MCF 10A (cell line): ENCODE results near the gene TRIM44. TPM values are rescaled to one million over a fixed set of nuclear protein-coding genes. Genes with fewer than 3 reads are reported as not detected.
"Not testable (repeated sequence)": the region's sequence is repeated elsewhere in the genome, so short reads cannot be mapped to it uniquely, and the experiment has no call there.

Experiments
- BruUV-seq: library from RNA; stranded (reverse); fragments of 400-500 nt; replicated peaks from 2 replicates; lab custom pipeline; 2021; lab: Mats Ljungman, UMichigan
- CTCF ChIA-PET: fragments of 300-600 bp; sonication (Branson Sonifier 250); formaldehyde crosslinking; extraction: SDS; loops from one replicate; lab custom pipeline; 2021; ENCODE audit warnings: antibody characterized with exemption, inconsistent platforms; lab: Yijun Ruan, JAX
- POLR2A ChIA-PET: fragments of 300-600, 350-650 bp; sonication (Branson Sonifier 250); formaldehyde crosslinking; extraction: SDS; loops from one replicate; lab custom pipeline; 2020; ENCODE audit warnings: antibody characterized with exemption, inconsistent platforms; lab: Yijun Ruan, JAX
- DNase-seq: peaks from one replicate; pipeline ENCODE4 v3.0.0-alpha.2; 2018; ENCODE audit not compliant: unreplicated experiment
- H3K27ac Mint-ChIP-seq: one replicate; pipeline ENCODE4 v1.8.0; 2022; ENCODE audit warnings: mild to moderate bottlenecking, low read depth, mixed read lengths; ENCODE audit not compliant: unreplicated experiment
- H3K27me3 Mint-ChIP-seq: one replicate; pipeline ENCODE4 v1.8.0; 2022; ENCODE audit warnings: mixed read lengths; ENCODE audit not compliant: insufficient read depth, unreplicated experiment
- H3K36me3 Mint-ChIP-seq: one replicate; pipeline ENCODE4 v1.8.0; 2022; ENCODE audit warnings: mild to moderate bottlenecking, moderate library complexity, mixed read lengths; ENCODE audit not compliant: insufficient read depth, unreplicated experiment
- H3K4me1 Mint-ChIP-seq: one replicate; pipeline ENCODE4 v1.8.0; 2022; ENCODE audit warnings: mixed read lengths; ENCODE audit not compliant: insufficient read depth, unreplicated experiment
- H3K4me3 Mint-ChIP-seq: one replicate; pipeline ENCODE4 v1.8.0; 2022; ENCODE audit warnings: mild to moderate bottlenecking, moderate library complexity, mixed read lengths; ENCODE audit not compliant: unreplicated experiment
- H3K9me3 Mint-ChIP-seq: one replicate; pipeline ENCODE4 v1.8.0; 2022; ENCODE audit warnings: mixed read lengths; ENCODE audit not compliant: unreplicated experiment
- CTCF ChIP-seq: fragments of 200-600 bp; IDR thresholded peaks from one replicate; pipeline ENCODE4 v1.8.0; 2022; ENCODE audit warnings: antibody characterized with exemption, mild to moderate bottlenecking; ENCODE audit not compliant: unreplicated experiment
- intact Hi-C: fragments of 100-400 bp; cut with micrococcal nuclease; formaldehyde crosslinking; loops from 2 replicates; pipeline ENCODE4 v1.14.1; 2022
- total RNA-seq: library from RNA; stranded (reverse); gene quantifications from 2 replicates; pipeline ENCODE4 v1.2.3, GENCODE V29; 2022

TRIM44 gene
- total RNA-seq, 1 experiment from 2014 or later: 103 TPM

- H3K4me1 Mint-ChIP-seq: peaks cover 17% of the 10 kb centered on the region
- intact Hi-C loops: no loop called here
- POLR2A ChIA-PET: no interaction called here
- no peak for DNase-seq
- peaks cover 6% of the 10 kb centered on the region for H3K36me3 Mint-ChIP-seq
- no peak for TF ChIP-seq CTCF
- H3K4me3 Mint-ChIP-seq: no peak overlapping the region
- no peak overlapping the region for H3K27ac Mint-ChIP-seq
- no peaks in the 10 kb centered on the region for H3K27me3 Mint-ChIP-seq
- CTCF ChIA-PET: interaction anchor here (1.2 kb wide), 1 partner anchor 550 kb away, joined by 4 read pairs; no protein-coding TSS in a partner anchor
- BruUV-seq: no TSS peak
- no peaks in the 10 kb centered on the region for H3K9me3 Mint-ChIP-seq
Measured at GRCh38 chr11:35714882-35715627, 52.5 kb downstream of the TRIM44 start.

GRCh38 chr11:35715677-35716076, 53.1 kb downstream of the TRIM44 start:
- BruUV-seq, H3K4me3 Mint-ChIP-seq, intact Hi-C loops: not testable (repeated sequence)

GRCh38 chr11:35717043-35717442, 54.5 kb downstream of the TRIM44 start:
- CTCF ChIA-PET: interaction anchor here (0.6 to 1.2 kb wide), 3 partner anchors 176 to 547 kb away, joined by 3 read pairs; no protein-coding TSS in a partner anchor
- TF ChIP-seq CTCF: no peak

More at GRCh38 chr11:35715677-35716076, 53.1 kb downstream of the TRIM44 start:
- H3K9me3 Mint-ChIP-seq, H3K36me3 Mint-ChIP-seq, H3K27ac Mint-ChIP-seq, POLR2A ChIA-PET, H3K27me3 Mint-ChIP-seq, DNase-seq: not testable (repeated sequence)
- H3K4me1 Mint-ChIP-seq: peaks cover 15% of the 10 kb centered on the region
- CTCF ChIA-PET: interaction anchor here (0.7 kb wide), 1 partner anchor 24 kb away, joined by 4 read pairs; no protein-coding TSS in a partner anchor

GRCh38 chr11:35717520-35717919, 54.9 kb downstream of the TRIM44 start:
- no peaks in the 10 kb centered on the region for H3K9me3 Mint-ChIP-seq
- H3K27ac Mint-ChIP-seq: no peak overlapping the region
- H3K4me1 Mint-ChIP-seq: peaks cover 11% of the 10 kb centered on the region
- H3K27me3 Mint-ChIP-seq: no peaks in the 10 kb centered on the region
- no TSS peak for BruUV-seq
- no peak overlapping the region for H3K4me3 Mint-ChIP-seq
- CTCF ChIA-PET: interaction anchor here (0.6 to 1.2 kb wide), 3 partner anchors 116 to 547 kb away, joined by 3 to 5 read pairs (median 3); no protein-coding TSS in a partner anchor
- no peak for DNase-seq
- intact Hi-C loops: no loop called here
- TF ChIP-seq CTCF: no peak
- POLR2A ChIA-PET: no interaction called here
- peaks cover 6% of the 10 kb centered on the region for H3K36me3 Mint-ChIP-seq

More at GRCh38 chr11:35717043-35717442, 54.5 kb downstream of the TRIM44 start:
- Mint-ChIP-seq H3K27ac (no peak overlapping the region), H3K4me3 (no peak overlapping the region), H3K9me3 (no peaks in the 10 kb centered on the region), H3K36me3 (peaks cover 6% of the 10 kb centered on the region), H3K27me3 (no peaks in the 10 kb centered on the region), H3K4me1 (peaks cover 11% of the 10 kb centered on the region)
- BruUV-seq: no TSS peak
- POLR2A ChIA-PET: no interaction called here
- intact Hi-C loops: no loop called here
- peak; percentile 9 for DNase-seq
